HG02973 (cell line): Measurements from ENCODE around the gene UBAP1.
A peak's percentile ranks its signal among the peaks of the same experiment; 100 is the strongest.
"Not testable (repeated sequence)": the region's sequence is repeated elsewhere in the genome, so short reads cannot be mapped to it uniquely, and the experiment has no call there.

Experiments
- ATAC-seq: cut with Tn5 transposase; IDR thresholded peaks from one replicate; pipeline ENCODE4 v1.9.1; 2021; ENCODE audit warnings: moderate library complexity; ENCODE audit not compliant: unreplicated experiment

UBAP1 gene

DNA sequence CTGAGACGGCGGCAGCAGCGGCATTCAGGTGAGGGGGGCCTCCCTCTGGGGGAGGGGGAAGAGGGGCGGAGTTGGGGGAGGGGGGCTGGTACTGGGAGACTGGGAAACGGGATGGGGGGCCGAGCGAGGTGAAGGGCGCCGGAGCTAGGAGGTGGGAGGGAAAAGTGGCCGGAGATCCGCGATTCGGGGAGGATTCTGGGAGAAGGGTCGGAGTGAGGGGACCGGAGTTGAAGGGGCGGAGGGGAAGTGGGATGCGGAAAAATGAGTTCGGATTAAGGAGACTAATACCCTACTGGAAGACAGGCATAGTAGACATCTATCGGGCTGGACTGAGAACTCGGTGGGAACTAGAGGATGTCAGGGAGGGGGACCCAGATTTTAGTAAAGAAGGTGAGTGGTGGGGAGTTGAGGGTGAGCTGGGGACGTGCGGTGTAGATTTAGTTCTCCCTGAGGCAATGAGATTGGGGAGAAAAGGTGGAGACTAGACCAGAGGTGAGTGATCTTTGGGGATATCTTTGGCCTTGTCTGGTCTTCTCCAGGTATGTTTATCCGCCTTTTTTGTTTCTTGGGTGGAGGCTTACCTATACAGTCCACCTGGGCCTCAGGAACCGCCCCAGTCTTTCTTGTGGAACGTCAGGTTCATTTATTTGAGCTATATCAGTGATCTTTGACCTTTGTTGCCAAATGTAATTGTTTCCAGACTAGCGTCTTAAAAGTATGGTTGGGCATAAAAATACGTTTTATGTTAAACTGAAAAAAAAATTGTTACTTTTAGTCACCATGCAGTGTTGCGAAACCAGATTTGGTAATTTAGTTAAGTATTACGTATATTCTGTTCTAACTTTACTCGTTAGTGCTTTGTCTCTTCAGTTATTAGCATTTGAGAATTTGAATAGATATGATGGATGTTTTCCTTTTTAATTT, 632 bp downstream of the UBAP1 start:
- ATAC-seq: no peak

DNA sequence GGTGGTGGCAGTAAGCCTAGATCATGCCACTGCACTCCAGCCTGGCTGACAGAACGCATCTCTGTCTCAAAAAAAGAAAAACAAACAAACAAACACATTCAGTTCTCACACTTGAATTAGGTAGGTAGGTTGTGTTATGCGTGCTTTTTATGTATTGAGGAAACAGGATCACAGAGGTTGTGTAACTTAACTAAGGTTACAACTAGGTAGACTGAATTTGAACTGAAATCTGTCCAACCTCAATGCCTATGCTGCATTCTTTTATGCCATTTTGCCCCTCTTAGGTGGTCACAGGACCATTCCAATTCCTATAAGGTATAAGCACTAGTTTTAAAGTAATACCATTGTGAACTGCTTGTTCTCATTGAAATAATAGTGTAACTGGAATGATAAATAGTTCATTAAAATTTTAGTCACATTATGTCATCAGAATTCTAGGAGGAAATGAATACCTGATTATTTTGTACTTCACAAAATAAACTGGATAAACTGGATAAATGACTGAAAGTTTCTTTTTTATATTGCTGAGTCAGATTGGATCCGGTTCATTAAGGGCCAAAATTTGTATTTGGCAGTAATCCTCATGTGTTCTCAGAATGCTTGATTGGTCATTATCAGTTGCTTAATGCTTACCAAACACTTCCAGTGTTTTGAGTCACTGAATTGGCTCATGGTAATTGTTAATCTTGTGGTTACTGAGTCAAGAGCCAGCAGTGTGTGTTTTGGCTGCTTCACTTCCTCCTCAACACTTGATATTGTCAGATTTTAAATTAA, 7.1 kb downstream of the UBAP1 start:
- peak; percentile 84 for ATAC-seq

DNA sequence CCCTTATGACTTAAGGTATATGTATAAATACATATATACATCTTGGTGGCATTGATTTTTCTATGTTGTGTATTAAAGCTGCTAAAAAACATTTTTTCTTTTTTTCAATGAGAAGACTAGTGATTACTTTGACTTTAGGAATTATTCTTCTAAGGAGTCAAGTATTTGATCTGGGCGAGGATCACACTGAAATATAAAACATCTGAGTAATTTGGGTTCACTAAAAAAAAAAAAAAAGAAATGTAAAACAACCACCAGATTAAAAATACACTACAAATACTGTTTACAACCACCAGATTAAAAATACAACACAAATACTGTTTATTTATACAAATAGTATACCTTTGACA, 9.0 kb downstream of the UBAP1 start:
- no peak for ATAC-seq

DNA sequence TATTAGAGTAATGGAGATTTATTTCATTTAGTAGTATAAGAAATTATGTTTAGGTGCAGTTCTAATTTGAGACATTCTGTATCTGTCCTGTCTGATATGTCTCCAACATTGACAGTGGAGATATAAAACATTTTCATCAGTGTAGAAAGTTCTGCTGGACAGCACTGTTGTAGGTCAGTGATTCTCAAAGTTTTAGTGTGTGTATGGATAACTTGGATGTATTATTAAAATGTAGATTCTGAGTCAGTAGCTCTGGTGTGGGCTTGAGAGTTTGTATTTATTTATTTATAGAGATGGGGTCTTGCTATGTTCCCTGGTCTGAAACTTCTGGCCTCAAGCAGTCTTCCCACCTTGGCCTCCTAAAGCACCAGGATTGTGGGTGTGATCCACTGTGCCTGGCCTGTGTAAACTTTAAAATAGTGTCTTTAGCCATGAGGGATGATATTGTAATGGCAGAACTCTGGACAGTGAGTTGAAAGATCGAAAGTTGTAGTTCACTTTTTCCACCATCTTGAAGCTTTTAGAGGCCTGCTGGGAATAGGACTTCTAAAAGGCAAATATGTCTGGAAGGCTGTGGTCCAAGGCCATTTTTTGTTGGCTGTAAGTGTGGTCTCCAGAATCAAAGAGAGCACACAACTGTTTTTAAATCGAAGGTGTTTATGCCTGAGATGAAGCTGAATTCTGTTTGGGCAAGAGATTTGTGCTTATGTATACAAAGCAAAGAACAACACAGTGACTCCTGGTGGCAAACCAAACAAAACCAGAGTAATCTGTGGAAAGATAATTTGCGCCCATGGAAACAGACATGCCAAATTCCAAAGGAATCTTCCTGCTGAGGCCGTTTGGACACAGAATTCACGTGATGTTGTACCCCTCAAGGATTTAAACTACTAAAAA, 12.4 kb downstream of the UBAP1 start:
- ATAC-seq: no peak

DNA sequence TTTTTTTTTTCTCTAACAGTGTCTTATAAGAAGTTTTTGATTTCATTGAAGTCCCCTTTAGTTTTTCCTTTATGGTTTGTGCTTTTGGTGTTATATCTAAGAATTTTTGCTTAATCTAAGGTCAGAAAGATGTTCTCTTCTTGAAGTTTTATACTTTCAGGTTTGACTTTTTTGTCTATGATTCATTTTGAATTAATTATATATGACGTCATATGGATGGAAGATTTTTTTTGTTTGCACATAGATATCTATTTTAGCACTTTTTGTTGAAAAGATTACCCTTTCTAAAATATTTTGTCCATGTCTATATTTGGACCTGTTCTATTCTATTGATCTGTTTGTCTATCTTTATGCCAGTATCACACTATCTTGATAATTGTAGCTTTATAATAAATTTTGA, 16.3 kb downstream of the UBAP1 start:
- ATAC-seq: no peak

DNA sequence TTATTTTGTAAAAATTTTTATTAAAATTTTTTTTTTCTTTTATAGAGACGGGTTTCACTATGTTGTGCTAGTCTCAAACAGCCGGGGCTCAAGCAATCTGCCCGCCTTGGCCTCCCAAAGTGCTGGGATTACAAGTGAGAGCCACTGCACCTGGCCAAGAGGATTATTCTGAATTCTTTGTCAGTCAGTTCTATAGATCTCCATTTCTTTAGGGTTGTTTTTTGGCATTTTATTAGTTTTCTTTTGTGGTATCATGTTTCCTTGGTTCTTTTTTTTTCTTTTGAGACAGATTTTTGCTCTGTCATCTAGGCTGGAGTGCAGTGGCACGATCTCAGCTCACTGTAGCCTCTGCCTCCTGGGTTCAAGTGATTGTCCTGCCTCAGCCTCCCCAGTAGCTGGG, 18.4 kb downstream of the UBAP1 start:
- not testable (repeated sequence) for ATAC-seq

DNA sequence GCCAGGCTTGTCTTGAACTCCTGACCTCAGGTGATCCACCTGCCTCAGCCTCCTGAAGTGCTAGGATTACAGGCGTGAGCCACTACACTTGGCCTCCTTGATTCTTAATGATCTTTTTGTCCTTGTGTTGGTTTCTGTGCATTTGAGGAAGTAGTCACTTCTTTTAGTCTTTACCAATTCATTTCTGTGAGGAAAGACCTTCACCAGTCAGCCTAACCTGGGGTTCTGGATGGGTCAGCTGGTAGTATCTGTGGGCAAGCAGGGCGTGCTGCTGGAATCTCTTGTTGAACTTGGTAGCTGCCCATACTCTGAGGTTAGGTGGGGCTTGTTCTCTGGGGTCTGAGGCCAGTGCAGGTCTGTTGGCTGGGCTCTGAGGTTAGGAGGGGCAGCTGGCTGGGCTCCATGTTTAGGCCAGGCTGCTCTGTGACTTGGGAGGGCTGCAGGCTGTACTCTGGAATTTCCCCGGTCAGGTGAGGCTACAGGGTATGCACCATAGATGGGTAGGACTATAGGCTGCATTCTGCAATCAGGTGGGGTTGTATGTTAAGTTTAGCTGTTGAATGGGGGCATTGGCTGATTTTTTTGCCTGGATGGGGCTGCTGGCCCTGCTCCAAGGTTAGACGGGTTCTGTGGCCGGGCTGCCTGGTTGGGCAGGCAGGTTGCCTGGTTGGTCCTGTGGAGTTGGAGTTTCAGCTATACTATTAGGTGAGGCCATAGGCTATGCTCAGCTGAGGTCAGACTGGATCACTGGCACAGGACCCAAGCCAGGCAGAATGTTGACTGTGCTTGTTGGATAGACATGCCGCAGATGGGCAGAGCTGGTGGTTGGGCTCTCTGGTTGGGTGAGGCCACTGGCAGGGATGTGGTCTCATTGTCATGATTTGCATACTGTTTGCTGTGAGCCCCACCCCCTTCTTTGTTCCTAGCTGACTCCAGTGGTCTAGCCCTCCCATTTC, 19.2 kb downstream of the UBAP1 start:
- ATAC-seq: no peak

DNA sequence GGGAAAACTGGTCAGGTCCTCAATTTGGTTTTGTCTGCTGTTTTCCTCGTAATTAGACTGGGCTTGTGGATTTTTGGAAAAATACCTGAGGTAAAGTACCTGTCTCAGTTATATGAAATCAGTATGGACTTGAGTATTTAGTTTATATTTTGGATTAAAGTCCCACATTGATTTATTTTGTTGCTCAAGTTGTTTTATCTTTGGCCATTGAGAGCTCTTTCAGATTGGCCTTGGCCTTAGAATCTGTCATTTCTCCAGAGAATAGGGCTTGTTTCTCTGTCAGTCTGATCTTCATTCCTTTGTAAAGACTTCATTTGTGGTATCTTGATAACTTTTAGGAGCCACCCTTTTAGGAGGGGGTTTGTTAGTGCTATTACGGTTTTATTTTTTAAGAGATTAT, 21.2 kb downstream of the UBAP1 start:
- ATAC-seq: no peak

DNA sequence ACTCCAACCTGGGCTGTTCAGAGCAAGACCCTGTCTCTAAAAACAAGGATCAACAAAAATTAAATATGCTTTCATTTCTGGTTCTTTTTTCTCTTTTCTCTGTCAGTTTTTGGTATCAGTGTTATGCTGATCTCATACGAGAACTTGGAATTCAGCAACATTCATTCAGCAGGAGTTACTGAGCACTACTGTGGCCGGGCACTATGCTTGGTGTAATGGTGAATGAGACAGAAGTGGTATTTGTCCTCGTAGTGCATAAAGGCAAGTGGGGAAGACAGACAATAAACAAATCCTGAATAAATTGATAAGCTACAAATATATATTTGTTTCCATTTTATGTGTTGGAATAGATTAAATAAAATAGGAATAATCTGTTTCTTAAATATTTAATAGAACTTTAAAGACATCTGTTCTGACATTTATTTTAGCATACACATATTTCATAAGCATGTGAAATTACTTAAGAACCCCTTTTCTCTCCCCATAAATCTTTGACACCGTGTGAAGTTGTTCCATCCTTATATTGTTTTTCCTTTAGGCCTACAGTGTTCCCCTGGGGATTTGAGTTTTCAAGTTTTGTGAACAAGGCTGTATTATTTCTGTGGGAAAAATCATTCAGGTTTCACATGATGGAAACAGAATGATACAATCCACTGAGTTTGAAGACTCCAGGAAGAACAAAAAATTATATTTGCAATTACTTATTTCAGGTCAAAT, 24.6 kb downstream of the UBAP1 start:
- no peak for ATAC-seq

DNA sequence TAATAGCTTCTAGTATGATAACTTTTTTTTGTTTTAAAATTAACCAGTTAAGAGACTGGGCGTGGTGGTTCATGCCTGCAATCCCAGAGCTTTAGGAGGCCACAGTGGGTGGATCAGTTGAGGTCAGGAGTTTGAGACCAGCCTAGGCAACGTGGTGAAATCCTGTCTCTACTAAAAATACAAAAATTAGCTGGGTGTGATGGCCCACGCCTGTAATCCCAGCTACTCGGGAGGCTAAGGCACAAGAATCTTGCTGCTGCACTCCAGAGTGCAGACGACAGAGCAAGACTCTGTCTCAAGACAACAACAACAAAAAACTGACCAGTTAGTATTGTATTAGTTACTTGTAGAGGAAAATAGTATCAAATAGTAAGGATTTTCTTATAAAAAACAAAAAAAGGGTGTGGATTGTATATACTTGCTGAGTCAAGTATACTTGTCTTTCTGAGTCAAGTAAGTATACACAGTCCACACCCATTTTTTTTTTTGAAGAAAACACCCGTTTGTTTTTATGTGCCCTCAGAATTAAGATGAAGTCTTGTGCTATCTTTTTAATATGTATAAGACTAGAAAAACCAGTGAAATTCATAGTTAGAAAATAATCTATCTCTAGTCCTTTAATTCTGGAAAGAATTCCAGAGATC, 25.3 kb downstream of the UBAP1 start:
- ATAC-seq: no peak

DNA sequence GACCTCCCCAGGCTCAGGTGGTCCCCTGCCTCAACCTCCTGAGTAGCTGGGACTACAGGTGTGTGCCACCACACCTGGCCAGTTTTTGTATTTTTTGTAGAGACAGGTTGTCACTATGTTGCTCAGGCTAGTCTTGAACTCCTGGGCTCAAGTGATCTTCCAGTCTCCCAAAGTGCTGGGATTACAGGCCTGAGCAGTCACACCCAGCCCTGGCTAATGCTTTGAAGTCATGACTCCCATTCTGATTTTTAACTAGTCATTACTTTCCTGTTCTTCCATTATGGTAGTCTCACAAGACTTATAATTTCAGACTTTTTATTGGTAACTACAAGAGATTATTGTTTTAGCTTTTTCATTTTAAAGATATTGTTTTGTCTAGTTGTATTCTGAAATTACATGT, 26.3 kb downstream of the UBAP1 start:
- no peak for ATAC-seq

DNA sequence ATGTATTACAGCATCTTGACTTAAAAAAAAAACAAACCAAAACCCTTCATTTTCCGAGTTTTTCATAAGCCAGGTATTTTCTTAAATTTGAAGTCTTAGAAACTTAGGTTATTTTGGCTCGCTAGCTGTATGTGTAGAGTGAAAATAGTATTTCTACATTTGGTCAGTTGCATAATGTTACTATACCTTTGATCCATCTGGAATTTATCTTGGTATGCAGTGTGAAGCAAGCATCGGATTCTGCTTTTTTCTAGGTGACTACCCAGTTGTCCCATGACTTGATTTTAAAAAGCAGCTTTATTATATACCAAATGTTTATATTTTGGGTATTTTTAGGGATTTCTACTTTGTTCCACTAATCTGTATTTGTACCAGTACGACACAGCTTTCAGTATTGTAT, 27.7 kb downstream of the UBAP1 start:
- no peak for ATAC-seq

DNA sequence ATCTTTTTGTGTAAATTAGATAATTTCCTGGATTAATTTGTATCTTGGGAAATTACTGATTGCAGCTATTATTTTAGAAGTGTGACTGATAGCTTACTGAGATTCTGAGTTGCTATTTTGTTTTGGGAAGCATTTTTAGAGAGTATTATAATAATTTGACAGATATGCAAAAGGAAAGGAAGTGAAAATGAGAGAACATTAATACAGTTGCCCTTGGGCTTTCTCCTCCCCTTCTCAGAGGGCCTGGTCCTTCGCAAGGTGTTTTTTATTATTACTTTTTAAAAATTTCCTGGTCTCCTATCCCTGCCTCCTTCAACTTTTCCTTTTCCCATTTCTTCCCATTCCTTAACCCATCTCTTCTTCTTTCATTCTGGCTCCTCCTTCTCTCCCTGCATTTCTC, 32.6 kb downstream of the UBAP1 start:
- no peak for ATAC-seq

DNA sequence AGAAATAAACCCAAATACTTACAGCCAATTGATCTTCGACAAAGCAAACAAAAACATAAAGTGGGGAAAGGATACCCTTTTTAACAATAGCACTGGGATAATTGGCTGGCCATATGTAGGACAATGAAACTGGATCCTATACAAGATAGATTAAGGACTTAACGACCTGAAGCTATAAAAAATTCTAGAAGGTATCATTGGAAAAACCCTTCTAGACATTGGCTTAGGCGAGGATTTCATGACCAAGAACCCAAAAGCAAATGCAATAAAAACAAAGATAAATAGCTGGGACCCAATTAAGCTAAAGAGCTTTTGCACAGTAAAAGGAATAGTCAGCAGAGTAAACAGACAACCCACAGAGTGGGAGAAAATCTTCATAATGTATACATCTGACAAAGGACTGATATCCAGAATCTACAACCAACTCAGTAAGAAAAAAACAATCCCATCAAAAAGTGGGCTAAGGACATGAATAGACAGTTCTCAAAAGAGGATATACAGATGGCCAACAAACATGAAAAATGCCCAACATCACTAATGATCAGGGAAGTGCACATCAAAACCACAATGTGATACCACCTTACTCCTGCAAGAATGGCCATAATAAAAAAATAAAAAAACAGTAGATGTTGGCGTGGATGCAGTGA, 35.6 kb downstream of the UBAP1 start:
- ATAC-seq: not testable (repeated sequence)

DNA sequence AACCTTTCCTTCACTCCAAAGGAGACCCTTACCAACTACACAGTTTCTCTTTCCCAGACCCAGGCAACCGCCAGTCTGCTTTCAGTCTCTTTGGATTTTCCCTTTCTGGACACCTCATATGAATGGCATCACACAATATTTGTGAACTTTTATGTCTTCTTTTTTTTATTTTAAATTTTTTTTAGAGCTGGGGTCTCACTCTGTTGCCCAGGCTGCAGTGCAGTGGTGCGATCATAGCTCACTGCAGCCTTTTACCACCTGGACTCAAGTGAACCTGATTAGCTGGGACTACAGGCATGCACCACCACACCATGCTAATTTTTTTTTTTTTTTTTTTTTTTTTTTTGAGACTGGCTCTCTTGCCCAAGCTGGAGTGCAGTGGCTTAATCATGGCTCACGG, 37.5 kb downstream of the UBAP1 start:
- ATAC-seq: no peak

DNA sequence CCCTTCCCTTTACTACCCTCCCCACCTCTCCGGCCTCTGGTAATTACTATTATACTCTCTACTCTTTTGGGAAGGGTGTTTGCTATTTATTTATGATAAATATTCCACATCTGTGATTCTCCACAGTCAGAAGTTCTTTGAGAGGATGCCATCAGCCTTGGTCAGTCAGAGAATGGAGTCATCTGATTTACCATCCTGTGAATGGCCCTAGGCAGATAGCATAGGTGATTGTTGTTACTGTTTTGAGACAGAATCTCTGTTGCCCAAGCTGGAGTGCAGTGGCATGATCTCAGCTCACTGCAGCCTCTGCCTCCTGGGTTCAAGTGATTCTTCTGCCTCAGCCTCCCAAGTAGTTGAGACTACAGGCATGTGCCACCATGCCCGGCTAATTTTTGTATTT, 38.2 kb downstream of the UBAP1 start:
- ATAC-seq: not testable (repeated sequence)

DNA sequence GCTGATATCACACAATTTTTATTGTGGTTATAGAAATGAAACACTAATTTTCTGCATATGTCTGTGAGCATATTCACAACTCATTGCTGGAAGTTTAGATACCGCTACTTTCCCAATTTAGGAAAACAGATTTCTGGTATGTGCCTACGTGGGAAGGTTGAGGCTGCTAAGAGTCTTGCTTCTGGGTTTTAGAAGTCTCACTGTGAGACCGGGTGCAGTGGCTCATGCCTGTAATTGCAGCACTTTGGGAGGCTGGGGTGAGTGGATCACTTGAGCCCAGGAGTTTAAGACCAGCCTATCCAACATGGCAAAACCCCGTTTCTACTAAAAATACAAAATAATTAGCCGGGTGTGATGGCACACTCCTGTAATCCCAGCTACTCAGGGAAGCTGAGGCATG, 39.6 kb downstream of the UBAP1 start:
- no peak for ATAC-seq

DNA sequence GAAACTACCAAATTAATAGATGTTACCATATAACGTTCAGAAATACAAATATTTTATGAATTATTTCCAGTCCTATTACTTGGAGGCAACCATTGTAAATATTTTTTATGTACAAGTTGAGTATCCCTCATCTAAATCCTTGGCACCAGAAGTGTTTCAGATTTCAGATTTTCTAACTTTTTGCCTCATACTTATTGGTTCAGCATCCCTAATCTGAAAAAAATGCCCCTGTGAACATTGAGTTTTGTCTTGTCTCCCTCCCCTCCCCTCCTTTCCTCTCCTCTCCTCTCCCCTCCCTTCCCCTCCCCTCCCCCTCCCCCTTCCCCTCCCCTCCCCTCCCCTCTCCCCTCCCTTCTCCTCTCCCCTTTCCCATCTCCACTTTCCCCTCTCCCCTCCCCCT, 40.6 kb downstream of the UBAP1 start:
- ATAC-seq: no peak

DNA sequence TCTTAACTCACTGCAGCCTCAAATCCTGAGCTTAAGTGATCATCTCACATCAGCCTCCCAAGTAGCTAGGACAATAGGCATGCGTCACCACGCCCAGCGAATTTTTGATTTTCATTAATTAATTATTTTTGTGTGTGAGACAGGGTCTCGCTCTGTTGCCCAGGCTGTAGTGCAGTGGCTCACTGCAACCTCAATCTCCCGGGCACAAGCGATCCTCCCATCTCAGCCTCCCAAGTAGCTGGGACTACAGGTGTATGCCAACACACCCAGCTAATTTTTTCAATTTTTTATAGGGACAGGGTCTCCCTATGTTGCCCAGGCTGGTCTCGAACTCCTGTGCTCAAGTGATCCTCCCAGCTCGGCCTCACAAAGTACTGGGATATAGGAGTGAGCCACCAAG, 41.4 kb downstream of the UBAP1 start:
- no peak for ATAC-seq
